Spleen (tissue), 11 donors: ENCODE results near the gene FILIP1. TPM values are rescaled to one million over a fixed set of nuclear protein-coding genes. Genes with fewer than 3 reads are reported as not detected.

Experiments used
- DNase-seq: peaks from one replicate; pipeline ENCODE4 v3.0.0-alpha.2; 2020
- H3K27ac ChIP-seq, 8 donors: fragments of 200-600 bp; sonication (generic) in 7 of 8; 1 replicate in 4 of 8; 2 replicates in 4 of 8; pipeline versions ENCODE4 v1.5.0 to v1.8.0; 2016 to 2021; ENCODE audit warnings: inconsistent platforms in 4 of 8, mild to moderate bottlenecking in 4 of 8, moderate library complexity in 1 of 8
- H3K27me3 ChIP-seq, 7 donors: fragments of 200-600 bp; sonication (generic) in 6 of 7; replicated peaks in 1 of 7; 1 replicate in 4 of 7; 2 replicates in 3 of 7; pipeline versions ENCODE4 v1.5.0 to v1.8.0; 2016 to 2021; ENCODE audit warnings: inconsistent platforms in 3 of 7, mild to moderate bottlenecking in 1 of 7
- H3K36me3 ChIP-seq, 6 donors: fragments of 200-600 bp; sonication (generic) in 5 of 6; 1 replicate in 4 of 6; 2 replicates in 2 of 6; pipeline versions ENCODE4 v1.5.0 to v1.8.0; 2016 to 2021; ENCODE audit warnings: inconsistent platforms in 2 of 6
- H3K4me1 ChIP-seq, 6 donors: fragments of 200-600 bp; sonication (generic) in 5 of 6; 1 replicate in 3 of 6; 2 replicates in 3 of 6; pipeline versions ENCODE4 v1.5.0 to v1.8.0; 2016 to 2021; ENCODE audit warnings: inconsistent platforms in 3 of 6
- H3K4me3 ChIP-seq, 8 donors: fragments of 200-600 bp; sonication (generic) in 7 of 8; 1 replicate in 4 of 8; 2 replicates in 4 of 8; pipeline versions ENCODE4 v1.5.0 to v1.8.0; 2016 to 2021; ENCODE audit warnings: inconsistent platforms in 4 of 8, mild to moderate bottlenecking in 4 of 8, moderate library complexity in 2 of 8
- H3K9me3 ChIP-seq, 8 donors: fragments of 200-600 bp; sonication (generic) in 7 of 8; 1 replicate in 4 of 8; 2 replicates in 4 of 8; pipeline versions ENCODE4 v1.5.0 to v1.8.0; 2016 to 2021; ENCODE audit warnings: inconsistent platforms in 4 of 8
- CTCF ChIP-seq, 11 experiments: fragments of 200-600 bp in 7 of 11; fragments of 450-650 bp in 4 of 11; sonication (generic) in 4 of 11; IDR thresholded peaks in 8 of 11; conservative IDR thresholded peaks in 3 of 11; 1 replicate in 7 of 11; 2 replicates in 4 of 11; pipeline versions ENCODE4 v1.4.0 to v1.8.0; 2016 to 2021; ENCODE audit warnings: antibody characterized with exemption in 11 of 11, inconsistent platforms in 4 of 11, mild to moderate bottlenecking in 1 of 11
- POLR2A ChIP-seq, 3 donors: fragments of 450-650 bp; IDR thresholded peaks; one replicate each; pipeline ENCODE4 v1.5.1; 2017; ENCODE audit warnings: antibody characterized with exemption in 3 of 3, mild to moderate bottlenecking in 1 of 3
- POLR2AphosphoS5 ChIP-seq, 3 donors: sonication (generic); formaldehyde crosslinking; IDR thresholded peaks; one replicate each; pipeline ENCODE4 v1.5.1; 2017; ENCODE audit warnings: antibody characterized with exemption in 3 of 3
- WGBS, 5 donors: extraction: QIAGEN DNeasy Blood & Tissue Kit in 3 of 5; methylation state at CpG; one replicate each; pipeline versions ENCODE4 v1.1.5 to v1.1.7; 2013 to 2018; 5-methylcytosine and 5-hydroxymethylcytosine counted together
- intact Hi-C: fragments of 100-400 bp; cut with DNase I; formaldehyde crosslinking; loops from one replicate; pipeline ENCODE4 v1.15.0; 2023; ENCODE audit warnings: low total_unique reads
- polyA plus RNA-seq, 3 donors: library from polyadenylated mRNA; stranded (reverse); fragments of 200-250 nt; gene quantifications; one replicate each; pipeline ENCODE4 v1.2.1, GENCODE V29; 2013
- total RNA-seq, 7 donors: library from RNA; depleted of rRNA in 3 of 7; stranded (reverse); fragments of >200 nt in 3 of 7; fragmentation: NEBNext Ultra II Directional in 4 of 7; extraction: Animal tissue kit (Norgen Biotek cat#: 25700) in 4 of 7; gene quantifications; one replicate each; pipeline versions ENCODE4 v1.1.0 to v1.2.1, GENCODE V29; 2016 to 2021
- donor health status: healthy with polysubstance abuse.
- donor health status: DM: no; HTN: no; CAD: no; lungs with moderate emphysema.
- donor health status: DM: no; HTN: no; CAD: no.
- donor health status: Bipolar disorder and iron deficiency.
- donor health status: healthy.
- donor health status: DM: no; HTN: no; CAD: no.
- donor health status: DM: yes; HTN: yes; CAD: no.

Gene FILIP1
- total and polyA plus RNA-seq, 10 donors = 0.11 to 0.59 (median 0.38) TPM

- no peaks in the 10 kb centered on the region for H3K36me3 ChIP-seq
- intact Hi-C loops = no loop called here
- no peak overlapping the region for H3K27ac ChIP-seq
- no peaks in the 10 kb centered on the region for H3K9me3 ChIP-seq
- H3K27me3 ChIP-seq = peaks cover 0 to 3% (median 0%) of the 10 kb centered on the region in 7 donors
- no peak for DNase-seq
- TF ChIP-seq CTCF (IDR thresholded peaks at IDR 0.05 in 8 of 11, conservative IDR thresholded peaks at IDR 0.05 in 3 of 11) (no peak), POLR2AphosphoS5 (IDR thresholded peaks at IDR 0.05) (no peak), POLR2A (IDR thresholded peaks at IDR 0.05) (no peak)
- no peaks in the 10 kb centered on the region for H3K4me1 ChIP-seq
- 49 to 75% (median 73%) methylated on average over 2 of the region's 2 CpGs for WGBS, 5 donors
- no peak overlapping the region for H3K4me3 ChIP-seq
Observed at GRCh38 chr6:75318900-75319299, 174.7 kb downstream of the FILIP1 start.

GRCh38 chr6:75317503-75318206, 175.9 kb downstream of the FILIP1 start:
- 50 to 62% (median 56%) methylated on average over 4 of the region's 4 CpGs for WGBS, 5 donors
- intact Hi-C loops = no loop called here
- no peaks in the 10 kb centered on the region for H3K9me3 ChIP-seq
- H3K36me3 ChIP-seq = no peaks in the 10 kb centered on the region
- H3K27ac ChIP-seq = peak overlapping the region in 4 of 8 donors; percentile 41 to 61 (median 48)
- TF ChIP-seq POLR2AphosphoS5 (IDR thresholded peaks at IDR 0.05) = no peak
- no peak for TF ChIP-seq CTCF (IDR thresholded peaks at IDR 0.05 in 8 of 11, conservative IDR thresholded peaks at IDR 0.05 in 3 of 11)
- no peak for TF ChIP-seq POLR2A (IDR thresholded peaks at IDR 0.05)
- H3K27me3 ChIP-seq = peaks cover 0 to 4% (median 0%) of the 10 kb centered on the region in 7 donors
- H3K4me3 ChIP-seq = no peak overlapping the region
- DNase-seq = no peak
- H3K4me1 ChIP-seq = no peaks in the 10 kb centered on the region

- DNase-seq = no peak
- Histone ChIP-seq H3K27me3 (peaks cover 0 to 10% (median 0%) of the 10 kb centered on the region in 7 donors), H3K4me3 (no peak overlapping the region), H3K4me1 (no peaks in the 10 kb centered on the region), H3K36me3 (no peaks in the 10 kb centered on the region), H3K27ac (no peak overlapping the region), H3K9me3 (no peaks in the 10 kb centered on the region)
- TF ChIP-seq CTCF (IDR thresholded peaks at IDR 0.05 in 8 of 11, conservative IDR thresholded peaks at IDR 0.05 in 3 of 11) (no peak), POLR2A (IDR thresholded peaks at IDR 0.05) (no peak), POLR2AphosphoS5 (IDR thresholded peaks at IDR 0.05) (no peak)
- intact Hi-C loops = no loop called here
Observed at GRCh38 chr6:75315978-75316377, 177.6 kb downstream of the FILIP1 start.

GRCh38 chr6:75308250-75308988, 185.2 kb downstream of the FILIP1 start:
- H3K36me3 ChIP-seq = no peaks in the 10 kb centered on the region
- no peak for DNase-seq
- TF ChIP-seq POLR2AphosphoS5 (IDR thresholded peaks at IDR 0.05) = no peak
- intact Hi-C loops = no loop called here
- 69 to 79% (median 73%) methylated on average over 11 of the region's 11 CpGs for WGBS, 5 donors
- H3K4me3 ChIP-seq = no peak overlapping the region
- no peaks in the 10 kb centered on the region for H3K9me3 ChIP-seq
- no peak overlapping the region for H3K27ac ChIP-seq
- H3K27me3 ChIP-seq = peaks cover 0 to 21% (median 0%) of the 10 kb centered on the region in 7 donors
- no peaks in the 10 kb centered on the region for H3K4me1 ChIP-seq
